Measurements from ENCODE around the gene BRPF3. TPM values are rescaled to one million over a fixed set of nuclear protein-coding genes. Genes with fewer than 3 reads are reported as not detected.

The BRPF3 gene
- total RNA-seq, 1 experiment from 2014 or later: 30.4 TPM

DNA sequence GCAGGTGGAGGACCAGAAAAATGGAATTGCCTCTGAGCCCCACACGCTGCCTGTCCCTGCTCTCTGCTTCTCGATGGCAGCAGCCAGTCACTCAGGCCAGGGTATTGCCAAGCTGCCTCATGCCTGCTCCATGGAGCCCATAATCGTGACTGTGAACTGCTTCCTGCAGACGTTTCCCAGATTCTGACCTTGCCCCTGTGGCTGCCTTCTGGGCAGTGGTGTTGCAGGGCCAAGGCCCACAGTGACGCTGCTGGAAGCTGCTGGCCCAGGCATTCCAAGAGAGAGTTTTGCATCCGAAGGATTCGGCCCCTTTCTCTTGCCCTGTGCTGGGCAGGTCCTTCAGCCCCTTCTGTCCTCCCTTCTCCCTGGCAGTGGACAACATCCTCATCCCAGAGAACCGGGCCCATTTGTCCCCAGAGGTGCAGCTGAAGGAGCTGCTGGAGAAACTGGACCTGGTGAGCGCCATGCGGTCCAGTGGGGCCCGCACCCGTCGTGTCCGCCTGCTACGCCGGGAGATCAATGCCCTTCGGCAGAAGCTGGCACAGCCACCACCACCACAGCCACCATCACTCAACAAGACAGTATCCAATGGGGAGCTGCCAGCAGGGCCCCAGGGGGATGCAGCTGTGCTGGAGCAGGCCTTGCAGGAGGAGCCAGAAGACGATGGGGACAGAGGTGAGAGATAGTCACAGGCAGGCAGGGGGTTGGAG, 14.5 kb downstream of the BRPF3 start:
- H3K36me3 Mint-ChIP-seq: peaks cover 79% of the 10 kb centered on the region
- DNase-seq (ENCODE audit: low spot score) (no peak), ATAC-seq (no peak)
- ChIA-PET CTCF (no interaction called here), POLR2A (interaction anchor here (0.6 kb wide), 1 partner anchor 75 kb away, joined by 3 read pairs; no protein-coding TSS in a partner anchor)
- no peaks in the 10 kb centered on the region for H3K4me1 Mint-ChIP-seq
- H3K27ac Mint-ChIP-seq: no peak overlapping the region
- TF ChIP-seq, protein P1, sequence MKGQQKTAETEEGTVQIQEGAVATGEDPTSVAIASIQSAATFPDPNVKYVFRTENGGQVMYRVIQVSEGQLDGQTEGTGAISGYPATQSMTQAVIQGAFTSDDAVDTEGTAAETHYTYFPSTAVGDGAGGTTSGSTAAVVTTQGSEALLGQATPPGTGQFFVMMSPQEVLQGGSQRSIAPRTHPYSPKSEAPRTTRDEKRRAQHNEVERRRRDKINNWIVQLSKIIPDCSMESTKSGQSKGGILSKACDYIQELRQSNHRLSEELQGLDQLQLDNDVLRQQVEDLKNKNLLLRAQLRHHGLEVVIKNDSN (CRISPR knock-in tag; IDR thresholded peaks at IDR 0.05): no peak
- TF ChIP-seq, protein P2, sequence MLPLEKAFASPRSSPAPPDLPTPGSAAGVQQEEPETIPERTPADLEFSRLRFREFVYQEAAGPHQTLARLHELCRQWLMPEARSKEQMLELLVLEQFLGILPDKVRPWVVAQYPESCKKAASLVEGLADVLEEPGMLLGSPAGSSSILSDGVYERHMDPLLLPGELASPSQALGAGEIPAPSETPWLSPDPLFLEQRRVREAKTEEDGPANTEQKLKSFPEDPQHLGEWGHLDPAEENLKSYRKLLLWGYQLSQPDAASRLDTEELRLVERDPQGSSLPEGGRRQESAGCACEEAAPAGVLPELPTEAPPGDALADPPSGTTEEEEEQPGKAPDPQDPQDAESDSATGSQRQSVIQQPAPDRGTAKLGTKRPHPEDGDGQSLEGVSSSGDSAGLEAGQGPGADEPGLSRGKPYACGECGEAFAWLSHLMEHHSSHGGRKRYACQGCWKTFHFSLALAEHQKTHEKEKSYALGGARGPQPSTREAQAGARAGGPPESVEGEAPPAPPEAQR (CRISPR knock-in tag; IDR thresholded peaks at IDR 0.05): no peak
- TF ChIP-seq GABPB1 (CRISPR knock-in tag; IDR thresholded peaks at IDR 0.05) (no peak), ATF1 (CRISPR knock-in tag; IDR thresholded peaks at IDR 0.05) (no peak)
- H3K9me3 Mint-ChIP-seq: no peaks in the 10 kb centered on the region
- H3K4me3 Mint-ChIP-seq: no peak overlapping the region
- no peaks in the 10 kb centered on the region for H3K27me3 Mint-ChIP-seq (ENCODE audit: low read depth)

DNA sequence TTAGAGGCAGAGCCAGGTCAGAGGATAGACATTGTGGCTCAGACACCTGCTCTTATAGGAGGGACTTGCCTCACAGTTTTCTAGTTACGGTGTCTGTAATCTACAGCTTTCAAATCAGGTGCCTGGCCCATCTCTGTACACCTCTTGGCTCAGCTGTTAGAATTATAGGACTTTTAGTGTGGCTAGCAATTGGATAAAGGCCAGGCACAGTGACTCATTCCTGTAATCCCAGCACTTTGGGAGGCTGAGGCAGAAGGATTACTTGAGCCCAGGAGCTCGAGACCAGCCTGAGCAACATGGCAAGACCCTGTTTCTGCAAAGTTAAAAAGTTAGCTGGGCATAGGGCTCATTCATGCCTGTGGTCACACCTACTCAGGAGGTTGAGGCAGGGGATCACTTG, 20.0 kb downstream of the BRPF3 start:
- Mint-ChIP-seq H3K9me3 (no peaks in the 10 kb centered on the region), H3K4me1 (no peaks in the 10 kb centered on the region), H3K27me3 (ENCODE audit: low read depth) (no peaks in the 10 kb centered on the region), H3K36me3 (peaks cover 60% of the 10 kb centered on the region), H3K27ac (no peak overlapping the region), H3K4me3 (no peak overlapping the region)
- ATAC-seq: no peak
- DNase-seq (ENCODE audit: low spot score): no peak
- POLR2A ChIA-PET: no interaction called here
- CTCF ChIA-PET: no interaction called here
- no peak for TF ChIP-seq ZNF317 (CRISPR knock-in tag; IDR thresholded peaks at IDR 0.05; ENCODE audit: borderline replicate concordance, low read depth)
- TF ChIP-seq, protein P3, sequence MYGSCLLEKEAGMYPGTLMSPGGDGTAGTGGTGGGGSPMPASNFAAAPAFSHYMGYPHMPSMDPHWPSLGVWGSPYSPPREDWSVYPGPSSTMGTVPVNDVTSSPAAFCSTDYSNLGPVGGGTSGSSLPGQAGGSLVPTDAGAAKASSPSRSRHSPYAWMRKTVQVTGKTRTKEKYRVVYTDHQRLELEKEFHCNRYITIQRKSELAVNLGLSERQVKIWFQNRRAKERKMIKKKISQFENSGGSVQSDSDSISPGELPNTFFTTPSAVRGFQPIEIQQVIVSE (CRISPR knock-in tag; IDR thresholded peaks at IDR 0.05; ENCODE audit: borderline replicate concordance): no peak
- TF ChIP-seq, protein P4, sequence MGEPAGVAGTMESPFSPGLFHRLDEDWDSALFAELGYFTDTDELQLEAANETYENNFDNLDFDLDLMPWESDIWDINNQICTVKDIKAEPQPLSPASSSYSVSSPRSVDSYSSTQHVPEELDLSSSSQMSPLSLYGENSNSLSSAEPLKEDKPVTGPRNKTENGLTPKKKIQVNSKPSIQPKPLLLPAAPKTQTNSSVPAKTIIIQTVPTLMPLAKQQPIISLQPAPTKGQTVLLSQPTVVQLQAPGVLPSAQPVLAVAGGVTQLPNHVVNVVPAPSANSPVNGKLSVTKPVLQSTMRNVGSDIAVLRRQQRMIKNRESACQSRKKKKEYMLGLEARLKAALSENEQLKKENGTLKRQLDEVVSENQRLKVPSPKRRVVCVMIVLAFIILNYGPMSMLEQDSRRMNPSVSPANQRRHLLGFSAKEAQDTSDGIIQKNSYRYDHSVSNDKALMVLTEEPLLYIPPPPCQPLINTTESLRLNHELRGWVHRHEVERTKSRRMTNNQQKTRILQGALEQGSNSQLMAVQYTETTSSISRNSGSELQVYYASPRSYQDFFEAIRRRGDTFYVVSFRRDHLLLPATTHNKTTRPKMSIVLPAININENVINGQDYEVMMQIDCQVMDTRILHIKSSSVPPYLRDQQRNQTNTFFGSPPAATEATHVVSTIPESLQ (CRISPR knock-in tag; IDR thresholded peaks at IDR 0.05): no peak
- no peak for TF ChIP-seq ZNF232 (CRISPR knock-in tag; IDR thresholded peaks at IDR 0.05)
- no peak for TF ChIP-seq SP1 (CRISPR knock-in tag; conservative IDR thresholded peaks at IDR 0.05)
- no peak for TF ChIP-seq MXD4 (CRISPR knock-in tag; IDR thresholded peaks at IDR 0.05; ENCODE audit: borderline replicate concordance)
- TF ChIP-seq FOXJ3 (CRISPR knock-in tag; IDR thresholded peaks at IDR 0.05; ENCODE audit: borderline replicate concordance): no peak
- TF ChIP-seq FOXP1 (CRISPR knock-in tag; IDR thresholded peaks at IDR 0.05; ENCODE audit: borderline replicate concordance): no peak
- TF ChIP-seq JAZF1 (CRISPR knock-in tag; IDR thresholded peaks at IDR 0.05): no peak
- TF ChIP-seq, protein P1 (CRISPR knock-in tag; IDR thresholded peaks at IDR 0.05): no peak
- TF ChIP-seq ZNF423 (CRISPR knock-in tag; IDR thresholded peaks at IDR 0.05): no peak
- no peak for TF ChIP-seq PRRX2 (CRISPR knock-in tag; IDR thresholded peaks at IDR 0.05)
- TF ChIP-seq ZNF416 (CRISPR knock-in tag; IDR thresholded peaks at IDR 0.05): no peak

DNA sequence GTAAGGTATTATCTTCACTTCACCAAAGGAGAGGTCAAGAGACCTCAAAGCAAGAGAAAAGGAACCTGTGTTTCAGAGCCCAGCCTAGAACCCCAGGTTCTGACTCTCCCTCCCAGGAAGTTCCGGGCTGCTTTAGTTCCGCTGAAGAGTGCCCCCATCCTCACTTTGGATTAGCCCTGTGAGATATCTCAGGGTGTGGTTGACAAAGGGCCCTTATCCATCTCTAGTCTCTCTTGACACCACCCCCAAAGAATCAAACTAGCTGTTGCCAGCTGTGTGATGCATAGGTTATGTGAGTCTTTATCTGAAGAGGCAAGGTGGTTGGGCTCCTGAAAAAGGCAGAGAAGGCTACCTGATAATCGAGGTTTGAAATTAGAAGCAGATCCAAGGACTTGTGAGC, 20.6 kb downstream of the BRPF3 start:
- H3K36me3 Mint-ChIP-seq: peaks cover 60% of the 10 kb centered on the region
- no peak overlapping the region for H3K4me3 Mint-ChIP-seq
- H3K27ac Mint-ChIP-seq: no peak overlapping the region
- no peaks in the 10 kb centered on the region for H3K9me3 Mint-ChIP-seq
- DNase-seq (ENCODE audit: low spot score) (no peak), ATAC-seq (no peak)
- ChIA-PET CTCF (no interaction called here), POLR2A (no interaction called here)
- no peaks in the 10 kb centered on the region for H3K27me3 Mint-ChIP-seq (ENCODE audit: low read depth)
- H3K4me1 Mint-ChIP-seq: no peaks in the 10 kb centered on the region
- TF ChIP-seq ZBTB21 (CRISPR knock-in tag; IDR thresholded peaks at IDR 0.05; ENCODE audit: borderline replicate concordance) (no peak), OVOL2 (CRISPR knock-in tag; IDR thresholded peaks at IDR 0.05; ENCODE audit: borderline replicate concordance) (no peak), MXD4 (CRISPR knock-in tag; IDR thresholded peaks at IDR 0.05; ENCODE audit: borderline replicate concordance) (no peak), ELF4 (CRISPR knock-in tag; IDR thresholded peaks at IDR 0.05; ENCODE audit: low read depth) (no peak), SOX15 (CRISPR knock-in tag; IDR thresholded peaks at IDR 0.05) (no peak), PRRX2 (CRISPR knock-in tag; IDR thresholded peaks at IDR 0.05) (no peak), KAT7 (CRISPR knock-in tag; IDR thresholded peaks at IDR 0.05; ENCODE audit: borderline replicate concordance) (no peak)
- TF ChIP-seq, protein P5, sequence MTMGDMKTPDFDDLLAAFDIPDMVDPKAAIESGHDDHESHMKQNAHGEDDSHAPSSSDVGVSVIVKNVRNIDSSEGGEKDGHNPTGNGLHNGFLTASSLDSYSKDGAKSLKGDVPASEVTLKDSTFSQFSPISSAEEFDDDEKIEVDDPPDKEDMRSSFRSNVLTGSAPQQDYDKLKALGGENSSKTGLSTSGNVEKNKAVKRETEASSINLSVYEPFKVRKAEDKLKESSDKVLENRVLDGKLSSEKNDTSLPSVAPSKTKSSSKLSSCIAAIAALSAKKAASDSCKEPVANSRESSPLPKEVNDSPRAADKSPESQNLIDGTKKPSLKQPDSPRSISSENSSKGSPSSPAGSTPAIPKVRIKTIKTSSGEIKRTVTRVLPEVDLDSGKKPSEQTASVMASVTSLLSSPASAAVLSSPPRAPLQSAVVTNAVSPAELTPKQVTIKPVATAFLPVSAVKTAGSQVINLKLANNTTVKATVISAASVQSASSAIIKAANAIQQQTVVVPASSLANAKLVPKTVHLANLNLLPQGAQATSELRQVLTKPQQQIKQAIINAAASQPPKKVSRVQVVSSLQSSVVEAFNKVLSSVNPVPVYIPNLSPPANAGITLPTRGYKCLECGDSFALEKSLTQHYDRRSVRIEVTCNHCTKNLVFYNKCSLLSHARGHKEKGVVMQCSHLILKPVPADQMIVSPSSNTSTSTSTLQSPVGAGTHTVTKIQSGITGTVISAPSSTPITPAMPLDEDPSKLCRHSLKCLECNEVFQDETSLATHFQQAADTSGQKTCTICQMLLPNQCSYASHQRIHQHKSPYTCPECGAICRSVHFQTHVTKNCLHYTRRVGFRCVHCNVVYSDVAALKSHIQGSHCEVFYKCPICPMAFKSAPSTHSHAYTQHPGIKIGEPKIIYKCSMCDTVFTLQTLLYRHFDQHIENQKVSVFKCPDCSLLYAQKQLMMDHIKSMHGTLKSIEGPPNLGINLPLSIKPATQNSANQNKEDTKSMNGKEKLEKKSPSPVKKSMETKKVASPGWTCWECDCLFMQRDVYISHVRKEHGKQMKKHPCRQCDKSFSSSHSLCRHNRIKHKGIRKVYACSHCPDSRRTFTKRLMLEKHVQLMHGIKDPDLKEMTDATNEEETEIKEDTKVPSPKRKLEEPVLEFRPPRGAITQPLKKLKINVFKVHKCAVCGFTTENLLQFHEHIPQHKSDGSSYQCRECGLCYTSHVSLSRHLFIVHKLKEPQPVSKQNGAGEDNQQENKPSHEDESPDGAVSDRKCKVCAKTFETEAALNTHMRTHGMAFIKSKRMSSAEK (CRISPR knock-in tag; IDR thresholded peaks at IDR 0.05; ENCODE audit: borderline replicate concordance): no peak

Measured in WTC11 (cell line).